Fibroblast of mammary gland (primary cell): ENCODE data around the gene COASY.

ENCODE experiments used
- DNase-seq: peaks from one replicate; pipeline ENCODE4 v3.0.0-alpha.2; 2010; ENCODE audit warnings: low read depth
- H3K4me3 ChIP-seq: 2 replicates; pipeline ENCODE4 v1.5.1; 2011; ENCODE audit warnings: low read depth, mild to moderate bottlenecking, low read length, moderate library complexity; ENCODE audit not compliant: control insufficient read depth
- CTCF ChIP-seq: conservative IDR thresholded peaks from 2 replicates; pipeline ENCODE4 v1.5.1; 2011; ENCODE audit warnings: low read depth, low read length, inconsistent platforms; ENCODE audit not compliant: control insufficient read depth, insufficient read depth

The COASY gene

DNA sequence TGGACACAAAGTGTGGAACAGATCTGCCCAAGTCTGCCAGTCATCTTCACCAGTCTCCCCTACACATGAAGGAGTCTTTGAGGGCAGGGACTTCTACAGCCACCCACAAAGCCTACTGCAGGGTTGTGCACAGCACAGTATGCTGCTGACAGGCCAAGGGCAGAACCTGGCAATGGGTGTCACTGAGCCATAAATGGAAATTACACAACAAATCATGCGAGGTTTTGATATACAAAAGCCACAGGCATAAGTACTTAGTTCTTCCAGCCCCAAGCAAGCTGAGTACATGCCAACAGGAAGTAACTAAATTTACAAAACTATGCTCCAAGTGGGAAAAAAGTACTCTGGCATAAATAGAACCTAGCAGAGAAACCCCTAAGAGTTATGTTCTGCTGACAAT is 23.4 kb downstream of the COASY start:
- H3K4me3 ChIP-seq: no peak overlapping the region
- TF ChIP-seq CTCF: no peak
- no peak for DNase-seq

GRCh38 chr17:42586514-42587230 is 24.7 kb downstream of the COASY start:
- H3K4me3 ChIP-seq: no peak overlapping the region
- no peak for TF ChIP-seq CTCF
- no peak for DNase-seq

- DNase-seq: no peak
- no peak overlapping the region for H3K4me3 ChIP-seq
- no peak for TF ChIP-seq CTCF
Measured at GRCh38 chr17:42590886-42591285, 28.9 kb downstream of the COASY start.

- TF ChIP-seq CTCF: no peak
- no peak for DNase-seq
- H3K4me3 ChIP-seq: no peak overlapping the region
Measured at GRCh38 chr17:42591411-42591810, 29.5 kb downstream of the COASY start.

DNA sequence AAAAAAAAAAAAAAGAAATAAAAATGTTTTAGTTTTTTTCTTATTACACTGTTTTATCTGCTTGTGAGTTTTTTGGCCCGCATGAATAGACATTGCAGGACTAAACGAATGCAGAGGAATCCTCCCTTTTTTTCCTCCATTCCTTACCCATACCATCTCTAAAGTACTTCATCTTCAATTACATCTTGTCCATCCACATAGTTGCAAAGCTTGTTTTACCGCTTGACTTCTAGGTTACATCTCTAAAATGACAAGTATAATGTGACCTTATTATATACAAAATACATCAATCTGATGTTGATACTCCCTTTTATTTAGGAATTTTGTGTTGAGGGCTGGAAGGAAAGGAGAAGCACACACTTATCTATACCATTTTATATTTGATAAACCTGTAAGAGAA is 34.4 kb downstream of the COASY start:
- H3K4me3 ChIP-seq: no peak overlapping the region
- TF ChIP-seq CTCF: no peak
- no peak for DNase-seq

GRCh38 chr17:42598905-42599304 is 37.0 kb downstream of the COASY start:
- peak; percentile 21 for DNase-seq
- H3K4me3 ChIP-seq: no peak overlapping the region
- TF ChIP-seq CTCF: no peak

- H3K4me3 ChIP-seq: no peak overlapping the region
- TF ChIP-seq CTCF: no peak
- DNase-seq: no peak
Measured at GRCh38 chr17:42603318-42603717, 41.4 kb downstream of the COASY start.
